ENCODE data around the gene APC.

GRCh38 chr5:112833971-112834370 is 96.3 kb downstream of the APC start:
- no peak for TF ChIP-seq CTCF (IDR thresholded peaks at IDR 0.05; ENCODE audit: insufficient read depth, low read depth, low read length)
- no peak for TF ChIP-seq EZH2 (IDR thresholded peaks at IDR 0.05; ENCODE audit: insufficient read depth, low read length)

Measured in astrocyte (in vitro differentiated cells and primary cell).